ENCODE data around the gene ELAPOR2. TPM values are rescaled to one million over a fixed set of nuclear protein-coding genes. Genes with fewer than 3 reads are reported as not detected.
A peak's percentile ranks its signal among the peaks of the same experiment; 100 is the strongest.

The ELAPOR2 gene
- total and polyA plus RNA-seq, 9 of the 15 experiments (the other 6 are each of a cell fraction or from before 2014, with no cell fraction given) = 9.2 to 72.0 (median 35.0) TPM

DNA sequence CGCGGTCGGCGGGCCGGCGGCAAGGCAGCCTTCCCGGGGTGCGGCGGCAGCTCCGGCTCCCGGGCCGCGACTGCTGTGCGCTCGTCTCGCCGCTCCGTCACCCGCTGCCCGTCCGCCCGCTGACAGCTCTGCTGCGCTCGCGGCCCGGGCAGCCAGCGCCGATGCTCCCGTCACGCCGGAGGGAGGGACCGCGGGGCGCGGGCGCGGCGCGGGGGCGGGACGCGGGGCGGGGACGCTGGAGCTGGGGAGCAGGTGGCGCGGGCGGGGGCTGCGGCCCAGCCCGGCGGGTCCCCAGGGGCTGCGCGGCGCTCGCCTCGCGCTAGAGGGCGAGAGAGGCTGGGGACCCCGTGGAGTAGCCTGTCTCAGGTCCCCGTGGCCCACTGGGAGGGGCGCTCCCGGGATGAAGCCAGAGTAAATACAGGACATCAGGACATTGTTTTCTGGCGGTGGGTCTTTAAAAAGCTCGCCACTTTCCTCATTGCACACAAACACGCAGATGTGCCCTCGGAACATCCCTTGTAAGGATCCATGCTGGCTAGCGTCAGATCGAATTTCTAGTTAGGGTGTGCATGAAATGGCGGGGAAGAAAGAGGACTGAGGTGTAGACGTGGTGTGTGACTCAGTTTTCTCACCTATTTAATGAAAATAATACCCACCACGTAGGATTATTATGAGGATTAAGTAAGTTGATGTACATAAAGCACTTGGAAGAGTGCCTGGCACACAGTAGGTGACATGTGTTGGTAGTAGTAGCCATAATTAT, at the start of gene ELAPOR2 (continued):
- peak; percentile 69 for TF ChIP-seq MGA (IDR thresholded peaks at IDR 0.05)
- TF ChIP-seq POLR2A (conservative IDR thresholded peaks at IDR 0.05) = peak; percentile 72
- TF ChIP-seq DMBX1 (CRISPR knock-in tag; IDR thresholded peaks at IDR 0.05; ENCODE audit: borderline replicate concordance) = peak; percentile 68; the same call in 1 of the 2 replicates
- no peak for TF ChIP-seq POLR2B (IDR thresholded peaks at IDR 0.05; ENCODE audit: low read depth, partially characterized antibody)
- no peak for TF ChIP-seq ZNF695 (CRISPR knock-in tag; IDR thresholded peaks at IDR 0.05)
- 0 out of 2 replicates have a peak, but pooled peaks have one; percentile 40 for TF ChIP-seq ZNF232 (CRISPR knock-in tag; IDR thresholded peaks at IDR 0.05)
- no peak for TF ChIP-seq HDAC8 (tag; IDR thresholded peaks at IDR 0.05)
- peak; percentile 71 for TF ChIP-seq BRD9 (IDR thresholded peaks at IDR 0.05; ENCODE audit: low read depth, partially characterized antibody)
- no peak for TF ChIP-seq BDP1 (IDR thresholded peaks at IDR 0.05; ENCODE audit: insufficient read depth, insufficient read length)
- peak; percentile 59 for TF ChIP-seq TEAD4 (IDR thresholded peaks at IDR 0.05; ENCODE audit: low read length)
- TF ChIP-seq TEAD4 (CRISPR knock-in tag; IDR thresholded peaks at IDR 0.05; ENCODE audit: borderline replicate concordance) = no peak
- TF ChIP-seq HDAC2 (IDR thresholded peaks at IDR 0.05) = peak; percentile 54; the same call in 1 of the 2 replicates
- peak; percentile 33 for TF ChIP-seq TAF9B (IDR thresholded peaks at IDR 0.05; ENCODE audit: partially characterized antibody)
- TF ChIP-seq, protein P1, sequence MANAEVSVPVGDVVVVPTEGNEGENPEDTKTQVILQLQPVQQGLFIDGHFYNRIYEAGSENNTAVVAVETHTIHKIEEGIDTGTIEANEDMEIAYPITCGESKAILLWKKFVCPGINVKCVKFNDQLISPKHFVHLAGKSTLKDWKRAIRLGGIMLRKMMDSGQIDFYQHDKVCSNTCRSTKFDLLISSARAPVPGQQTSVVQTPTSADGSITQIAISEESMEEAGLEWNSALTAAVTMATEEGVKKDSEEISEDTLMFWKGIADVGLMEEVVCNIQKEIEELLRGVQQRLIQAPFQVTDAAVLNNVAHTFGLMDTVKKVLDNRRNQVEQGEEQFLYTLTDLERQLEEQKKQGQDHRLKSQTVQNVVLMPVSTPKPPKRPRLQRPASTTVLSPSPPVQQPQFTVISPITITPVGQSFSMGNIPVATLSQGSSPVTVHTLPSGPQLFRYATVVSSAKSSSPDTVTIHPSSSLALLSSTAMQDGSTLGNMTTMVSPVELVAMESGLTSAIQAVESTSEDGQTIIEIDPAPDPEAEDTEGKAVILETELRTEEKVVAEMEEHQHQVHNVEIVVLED (CRISPR knock-in tag; IDR thresholded peaks at IDR 0.05) = peak; percentile 65
- peak; percentile 83 for TF ChIP-seq MYC (IDR thresholded peaks at IDR 0.05; ENCODE audit: low read depth, low read length)
- 0 out of 2 replicates have a peak, but pooled peaks have one; percentile 7 for TF ChIP-seq MYC (CRISPR knock-in tag; IDR thresholded peaks at IDR 0.05; ENCODE audit: borderline replicate concordance, low read depth)

All from K562 (cell line).